Colonic mucosa (tissue), 4 donors: ENCODE results near the gene ZNF525. TPM values are rescaled to one million over a fixed set of nuclear protein-coding genes. Genes with fewer than 3 reads are reported as not detected.
"Not testable (repeated sequence)": the region's sequence is repeated elsewhere in the genome, so short reads cannot be mapped to it uniquely, and the experiment has no call there.

Experiments used
- DNase-seq: peaks from one replicate; pipeline ENCODE4 v3.0.0-alpha.2; 2020
- H3K27ac ChIP-seq: fragments of 200-600 bp; one replicate; pipeline ENCODE4 v1.8.0; 2021
- H3K27me3 ChIP-seq: fragments of 200-600 bp; one replicate; pipeline ENCODE4 v1.8.0; 2021
- H3K36me3 ChIP-seq: fragments of 200-600 bp; one replicate; pipeline ENCODE4 v1.8.0; 2021
- H3K4me1 ChIP-seq: fragments of 200-600 bp; one replicate; pipeline ENCODE4 v1.8.0; 2021; ENCODE audit warnings: mild to moderate bottlenecking
- H3K4me3 ChIP-seq: fragments of 200-600 bp; one replicate; pipeline ENCODE4 v1.8.0; 2021
- H3K9ac ChIP-seq, 2 donors: one replicate each; pipeline ENCODE4 v1.7.0; 2013; ENCODE audit warnings: control low read depth in 2 of 2, low read depth in 2 of 2, low read length in 2 of 2
- H3K9me3 ChIP-seq: fragments of 200-600 bp; one replicate; pipeline ENCODE4 v1.8.0; 2021
- CTCF ChIP-seq: fragments of 200-600 bp; IDR thresholded peaks from one replicate; pipeline ENCODE4 v1.8.0; 2022; ENCODE audit warnings: antibody characterized with exemption, mild to moderate bottlenecking
- intact Hi-C: fragments of 100-400 bp; cut with DNase I; formaldehyde crosslinking; loops from one replicate; pipeline ENCODE4 v1.14.1; 2022
- total RNA-seq, 2 donors: library from RNA; stranded (reverse); fragmentation: NEBNext Ultra II Directional in 1 of 2; extraction: Animal tissue kit (Norgen Biotek cat#: 25700) in 1 of 2; gene quantifications; one replicate each; pipeline ENCODE4 v1.2.1, GENCODE V29; 2021
- donor health status: healthy.
- donor health status: DM: no; HTN: no; CAD: no.
- donor health status: DM: no; HTN: no; CAD: no.

Gene ZNF525
- total RNA-seq, 2 donors from 2014 or later: 9.4 to 13.9 TPM

GRCh38 chr19:53355739-53356138 lies 9.8 kb upstream of the ZNF525 start:
- intact Hi-C loops: no loop called here
- DNase-seq: no peak
- Histone ChIP-seq H3K4me1 (no peaks in the 10 kb centered on the region), H3K9ac (no peak overlapping the region), H3K27me3 (no peaks in the 10 kb centered on the region), H3K27ac (no peak overlapping the region), H3K9me3 (peaks cover 26% of the 10 kb centered on the region), H3K36me3 (peaks cover 9% of the 10 kb centered on the region), H3K4me3 (no peak overlapping the region)
- no peak for TF ChIP-seq CTCF

GRCh38 chr19:53357821-53358581 lies 7.5 kb upstream of the ZNF525 start:
- Histone ChIP-seq H3K27me3 (no peaks in the 10 kb centered on the region), H3K4me1 (no peaks in the 10 kb centered on the region), H3K9me3 (peaks cover 14% of the 10 kb centered on the region), H3K4me3 (no peak overlapping the region), H3K9ac (no peak overlapping the region), H3K36me3 (no peaks in the 10 kb centered on the region), H3K27ac (no peak overlapping the region)
- intact Hi-C loops: no loop called here
- no peak for TF ChIP-seq CTCF
- DNase-seq: no peak

GRCh38 chr19:53360056-53360455 lies 5.4 kb upstream of the ZNF525 start:
- H3K27me3 ChIP-seq, H3K4me3 ChIP-seq, intact Hi-C loops, H3K9me3 ChIP-seq, H3K27ac ChIP-seq, H3K4me1 ChIP-seq, DNase-seq, H3K36me3 ChIP-seq, H3K9ac ChIP-seq: not testable (repeated sequence)

GRCh38 chr19:53365899-53366493 lies 491 bp downstream of the ZNF525 start:
- intact Hi-C loops: no loop called here
- TF ChIP-seq CTCF: no peak
- Histone ChIP-seq H3K9me3 (no peaks in the 10 kb centered on the region), H3K36me3 (no peaks in the 10 kb centered on the region), H3K9ac (peak overlapping the region; percentile 72 to 78), H3K27me3 (no peaks in the 10 kb centered on the region), H3K27ac (peak overlapping the region; percentile 69), H3K4me1 (no peaks in the 10 kb centered on the region), H3K4me3 (peak overlapping the region; percentile 71)
- peak; percentile 44 for DNase-seq

- Histone ChIP-seq H3K36me3 (no peaks in the 10 kb centered on the region), H3K4me3 (no peak overlapping the region), H3K9ac (no peak overlapping the region), H3K27me3 (no peaks in the 10 kb centered on the region), H3K9me3 (no peaks in the 10 kb centered on the region), H3K4me1 (no peaks in the 10 kb centered on the region), H3K27ac (no peak overlapping the region)
- TF ChIP-seq CTCF: no peak
- DNase-seq: no peak
- intact Hi-C loops: no loop called here
These were observed 6.7 kb downstream of the ZNF525 start for GRCh38 chr19:53372196-53372595.

GRCh38 chr19:53374288-53374687 lies 8.8 kb downstream of the ZNF525 start:
- Histone ChIP-seq H3K9ac (no peak overlapping the region), H3K9me3 (no peaks in the 10 kb centered on the region), H3K27ac (no peak overlapping the region), H3K4me1 (no peaks in the 10 kb centered on the region), H3K27me3 (no peaks in the 10 kb centered on the region), H3K36me3 (peaks cover 7% of the 10 kb centered on the region), H3K4me3 (no peak overlapping the region)
- no peak for TF ChIP-seq CTCF
- DNase-seq: no peak
- intact Hi-C loops: no loop called here
